Stimulated activated CD4-positive, alpha-beta T cell treated with anti-CD3 and anti-CD28 coated beads, Interleukin-4, amount 100 ng/mL, for 24 hours (primary cell): ENCODE data around the gene GBP7.
"Not testable (repeated sequence)": the region's sequence is repeated elsewhere in the genome, so short reads cannot be mapped to it uniquely, and the experiment has no call there.

Experiments used
- DNase-seq: peaks from one replicate; pipeline ENCODE4 v3.0.0-alpha.2; 2020

The GBP7 gene

GRCh38 chr1:89169166-89169565 lies 6.6 kb downstream of the GBP7 start:
- no peak for DNase-seq

DNA sequence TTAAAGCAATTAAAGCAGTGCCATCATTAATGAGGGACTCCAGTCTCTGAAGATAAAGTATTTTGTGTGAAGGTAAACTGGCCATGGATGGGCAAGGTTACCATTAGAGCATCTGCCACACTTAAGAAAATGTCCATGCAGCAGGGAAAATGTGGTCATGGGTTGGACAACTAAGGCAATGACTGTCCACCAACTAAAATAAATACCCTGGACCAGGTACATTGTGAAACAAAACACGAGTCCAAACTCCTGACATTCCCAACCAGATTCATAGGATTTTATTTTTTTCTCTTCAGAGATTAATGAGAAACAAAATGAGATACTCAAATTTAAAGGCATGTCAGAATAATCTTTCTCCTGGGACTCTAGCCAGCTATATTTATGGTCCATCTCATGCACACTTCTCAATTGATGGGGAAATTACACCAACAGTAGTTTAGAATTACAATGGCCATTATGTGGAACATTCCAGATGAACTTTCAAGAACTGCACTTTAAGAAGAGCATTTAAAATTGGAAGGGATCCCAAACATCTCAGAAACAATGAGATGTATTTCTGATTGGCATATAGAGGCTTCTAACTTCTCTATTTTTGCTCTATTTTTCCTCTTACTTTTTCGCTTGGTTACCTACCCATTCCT lies 8.1 kb downstream of the GBP7 start:
- no peak for DNase-seq

- no peak for DNase-seq
These were observed 9.1 kb downstream of the GBP7 start for GRCh38 chr1:89166705-89167104.

- no peak for DNase-seq
These were observed 10.0 kb downstream of the GBP7 start for GRCh38 chr1:89165811-89166210.

DNA sequence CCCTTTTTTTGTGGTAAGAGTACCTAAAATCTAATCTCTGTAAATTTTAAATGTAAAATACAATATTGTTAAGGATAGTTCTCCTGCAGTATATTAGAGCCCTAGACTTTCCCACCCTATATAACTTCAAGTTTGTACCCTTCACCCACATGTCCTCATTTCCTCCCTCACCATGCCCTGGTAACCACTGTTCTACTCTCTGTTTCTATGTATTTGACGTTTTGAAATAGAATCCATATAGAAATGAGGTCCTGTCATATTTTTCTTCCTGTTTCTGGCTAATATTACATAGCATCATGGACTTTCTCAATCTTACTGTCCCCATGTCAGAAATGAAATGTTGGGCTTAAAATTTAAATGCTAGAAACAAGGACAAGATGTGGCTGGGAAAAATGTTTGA lies 24.8 kb downstream of the GBP7 start:
- no peak for DNase-seq

GRCh38 chr1:89149976-89150375 lies 25.8 kb downstream of the GBP7 start:
- DNase-seq, result no peak

- no peak for DNase-seq
These were observed 26.6 kb downstream of the GBP7 start for GRCh38 chr1:89149229-89149628.

GRCh38 chr1:89147678-89148658 lies 27.8 kb downstream of the GBP7 start:
- DNase-seq, result no peak

GRCh38 chr1:89146721-89147120 lies 29.1 kb downstream of the GBP7 start:
- no peak for DNase-seq

- no peak for DNase-seq
These were observed 32.3 kb downstream of the GBP7 start for GRCh38 chr1:89143484-89143883.

GRCh38 chr1:89142160-89142559 lies 33.6 kb downstream of the GBP7 start:
- no peak for DNase-seq

GRCh38 chr1:89133747-89134146 lies 42.1 kb downstream of the GBP7 start:
- DNase-seq, result no peak

DNA sequence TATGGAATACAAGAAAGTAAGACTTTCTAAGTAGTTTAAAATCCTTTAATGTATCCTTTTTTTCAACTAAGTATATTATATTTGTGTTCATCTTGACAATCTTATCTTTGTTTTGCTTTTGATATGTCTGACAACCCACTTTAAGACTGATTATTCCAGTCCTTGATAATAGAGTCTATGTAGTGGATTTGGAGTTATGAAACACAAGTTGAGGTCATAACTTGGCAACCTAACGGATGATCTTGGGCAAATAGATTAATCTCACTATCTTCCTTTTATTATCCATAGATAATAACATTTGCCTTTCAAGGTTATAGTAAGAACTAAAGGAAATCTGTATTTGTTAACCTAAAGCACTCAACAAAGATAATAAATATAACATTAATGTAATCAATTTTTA lies 45.1 kb downstream of the GBP7 start:
- DNase-seq, result no peak

DNA sequence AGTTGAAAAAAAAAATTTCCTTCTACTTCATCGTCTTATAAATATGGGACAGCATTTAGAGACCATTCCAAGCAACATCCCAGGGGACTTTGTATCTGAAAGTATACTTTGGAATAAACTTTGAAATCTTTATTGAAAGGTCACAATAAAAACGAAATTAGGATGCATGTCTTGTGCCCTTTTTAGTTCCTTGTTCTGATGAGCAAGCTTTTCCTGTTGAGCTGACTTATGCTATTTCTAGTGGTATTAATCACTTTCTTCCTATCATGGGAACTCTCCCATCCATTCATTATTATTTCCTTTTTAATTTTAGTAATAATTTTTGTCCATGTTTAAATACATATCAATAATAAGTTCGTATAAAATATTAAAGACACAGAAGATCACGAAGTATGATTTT lies 45.9 kb downstream of the GBP7 start:
- no peak for DNase-seq

DNA sequence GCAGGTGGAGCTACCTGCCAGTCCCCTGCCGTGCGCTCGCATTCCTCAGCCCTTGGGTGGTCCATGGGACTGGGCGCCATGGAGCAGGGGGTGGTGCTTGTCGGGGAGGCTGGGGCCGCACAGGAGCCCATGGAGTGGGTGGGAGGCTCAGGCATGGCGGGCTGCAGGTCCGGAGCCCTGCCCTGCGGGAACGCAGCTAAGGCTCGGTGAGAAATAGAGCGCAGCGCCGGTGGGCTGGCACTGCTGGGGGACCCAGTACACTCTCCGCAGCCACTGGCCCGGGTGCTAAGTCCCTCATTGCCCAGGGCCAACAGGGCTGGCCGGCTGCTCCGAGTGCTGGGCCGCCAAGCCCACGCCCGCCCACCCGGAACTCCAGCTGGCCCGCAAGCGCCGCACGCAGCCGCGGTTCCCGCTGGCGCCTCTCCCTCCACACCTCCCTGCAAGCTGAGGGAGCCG lies 47.8 kb downstream of the GBP7 start:
- not testable (repeated sequence) for DNase-seq

DNA sequence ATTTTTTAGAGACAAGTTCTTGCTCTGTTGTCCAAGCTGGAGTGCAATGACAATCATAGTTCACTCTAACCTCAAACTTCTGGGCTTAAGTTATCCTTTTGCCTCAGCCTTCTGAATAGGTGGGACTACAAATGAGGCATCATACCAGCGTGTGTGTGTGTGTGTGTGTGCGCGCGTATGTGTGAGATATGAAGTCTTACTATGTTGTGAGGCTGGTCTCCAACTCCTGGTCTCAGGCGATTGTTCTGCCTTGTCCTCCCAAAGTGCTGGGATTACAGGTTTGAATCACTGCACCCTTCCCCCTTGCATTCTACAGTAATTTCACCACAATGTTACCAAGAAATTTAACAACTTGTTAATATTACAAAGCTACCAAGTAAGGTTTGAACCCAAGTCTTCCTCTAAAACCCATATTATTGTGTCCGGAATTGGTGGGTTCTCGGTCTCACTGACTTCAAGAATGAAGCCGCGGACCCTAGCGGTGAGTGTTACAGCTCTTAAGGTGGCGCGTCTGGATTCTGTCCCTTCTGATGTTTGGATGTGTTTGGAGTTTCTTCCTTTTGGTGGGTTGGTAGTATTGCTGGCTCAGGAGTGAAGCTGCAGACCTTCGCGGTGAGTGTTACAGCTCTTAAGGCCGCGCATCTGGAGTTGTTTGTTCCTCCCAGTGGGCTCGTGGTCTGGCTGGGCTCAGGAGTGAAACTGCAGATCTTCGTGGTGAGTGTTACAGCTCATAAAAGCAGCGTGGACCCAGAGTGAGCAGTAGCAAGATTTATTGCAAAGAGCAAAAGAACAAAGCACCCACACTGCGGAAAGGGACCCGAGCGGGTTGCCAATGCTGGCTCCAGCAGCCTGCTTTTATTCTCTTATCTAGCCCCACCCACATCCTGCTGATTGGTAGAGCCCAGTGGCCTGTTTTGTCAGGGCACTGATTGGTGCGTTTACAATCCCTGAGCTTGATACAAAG lies 48.9 kb downstream of the GBP7 start:
- DNase-seq, result peak; percentile 80

DNA sequence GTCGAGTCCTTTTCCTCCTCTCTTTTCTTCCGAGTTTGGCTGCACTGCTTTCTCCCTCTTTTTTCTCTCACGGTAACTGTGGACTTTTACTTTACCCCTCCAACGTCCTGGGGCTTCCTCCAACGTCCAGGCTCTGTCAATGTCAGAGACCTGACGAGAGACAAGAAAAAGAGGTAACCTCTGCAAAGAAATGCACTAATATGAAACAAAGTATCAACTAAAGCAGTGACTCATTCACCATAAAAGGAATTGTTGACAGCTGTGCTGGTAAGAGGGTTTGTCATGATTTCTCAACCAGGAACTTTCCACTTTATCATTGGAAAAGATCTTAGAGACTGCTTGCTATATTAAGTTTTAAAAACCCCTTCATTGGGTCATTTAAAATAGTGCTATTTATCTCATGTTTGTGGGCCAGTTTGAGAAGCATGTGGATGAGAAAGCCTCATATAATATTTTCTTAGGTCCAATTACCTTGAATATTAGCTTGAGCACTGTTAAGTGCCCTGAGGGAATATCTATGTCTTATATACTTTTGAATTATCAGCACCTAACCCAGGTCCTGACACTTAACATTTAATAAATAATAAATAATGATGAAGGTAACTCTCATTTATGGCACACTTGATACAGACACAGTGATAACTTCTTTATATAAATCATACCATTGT lies 49.8 kb downstream of the GBP7 start, which contains the start of gene GBP2:
TSS of gene GBP2 (minus strand) at position 202 of the 668 bp plus-strand sequence. CDS start 4,148 bp downstream, outside the sequence.
- peak; percentile 32 for DNase-seq

GRCh38 chr1:89125240-89125912 lies 50.4 kb downstream of the GBP7 start:
- DNase-seq, result no peak

GRCh38 chr1:89121641-89122040 lies 54.2 kb downstream of the GBP7 start:
- DNase-seq, result no peak

DNA sequence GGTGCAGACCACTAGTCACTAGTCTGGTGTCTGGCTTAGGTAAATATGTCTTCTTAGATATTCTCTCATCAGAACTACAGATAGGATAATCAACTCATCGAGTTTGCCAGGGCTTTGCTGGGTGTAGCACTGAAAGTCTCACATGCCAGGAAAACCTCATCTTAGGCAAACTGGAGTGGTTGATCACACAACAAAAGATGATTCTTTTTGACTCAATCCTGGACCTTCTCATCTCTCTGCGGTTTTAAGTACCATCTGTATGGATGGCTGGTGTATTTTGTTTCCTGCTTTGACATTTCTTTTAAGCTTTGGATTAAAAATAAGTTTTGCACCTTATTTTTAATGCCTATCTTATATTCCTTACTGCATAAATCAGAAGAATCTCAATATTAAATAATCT lies 61.1 kb downstream of the GBP7 start:
- no peak for DNase-seq

DNA sequence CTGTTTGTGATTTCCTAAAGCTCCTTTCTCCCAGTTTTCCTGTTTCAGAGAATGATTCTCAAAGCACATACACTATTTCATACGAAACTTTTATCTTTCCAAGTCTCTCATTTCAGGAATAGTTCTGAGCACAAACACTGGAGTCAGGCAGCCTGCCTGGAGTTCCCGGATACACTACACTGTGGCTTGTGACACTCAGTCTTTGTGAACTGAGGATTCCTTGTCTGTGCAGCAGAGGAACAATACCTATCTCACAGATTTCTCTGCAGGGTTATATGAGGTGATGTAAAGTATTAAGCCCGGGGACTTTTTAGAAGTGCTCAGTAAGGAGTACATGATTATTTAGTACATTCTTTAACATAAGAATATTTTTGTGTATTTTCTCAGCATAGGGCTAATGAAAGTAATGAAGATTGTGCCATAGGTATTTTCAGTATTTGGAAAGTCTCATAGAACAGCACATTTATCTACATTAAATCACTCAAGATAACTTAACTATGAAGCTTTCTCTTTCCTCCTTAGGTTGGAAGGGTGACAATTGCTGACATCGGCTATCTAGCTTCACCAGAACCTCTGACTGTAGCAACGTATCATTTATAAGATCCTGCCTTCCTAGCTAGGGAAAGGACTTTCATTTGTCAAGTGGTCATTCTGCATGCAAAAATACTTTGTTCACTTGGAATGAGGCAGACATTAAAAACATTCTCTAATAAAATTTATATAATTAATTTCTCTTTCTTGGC lies 62.8 kb downstream of the GBP7 start:
- DNase-seq, result no peak
